A549 treated with CpdA at 1 μM for 4 hours (cell line): ENCODE results near the gene PTPN21. TPM values are rescaled to one million over a fixed set of nuclear protein-coding genes. Genes with fewer than 3 reads are reported as not detected.

Experiments
- total RNA-seq: library from RNA; stranded (reverse); fragments of 200-300 nt; extraction: Qiagen RNA extraction; gene quantifications from 5 replicates; pipeline ENCODE4 v1.2.3, GENCODE V29; 2022; ENCODE audit warnings: low read depth

PTPN21 gene
- 8.1 to 8.9 TPM (median 8.5 TPM) in 5 replicates for total RNA-seq

GRCh38 chr14:88554457-88555286 is at the start of gene PTPN21:
Gene PTPN21, minus strand, starts transcription at chr14:88555007. Its CDS starts 4,590 bp downstream, at chr14:88550417.

GRCh38 chr14:88562831-88563686 is 8.3 kb upstream of the PTPN21 start, which contains the start of gene ZC3H14:
Gene ZC3H14, plus strand, starts transcription at chr14:88563037. Its CDS starts 97 bp downstream, at chr14:88563134.

Other genes with a start within 250 kb of the PTPN21 start
- gene KCNK10, start 231.7 kb downstream of the PTPN21 start, total RNA-seq: not detected in 5 replicates
- gene SPATA7, start 169.3 kb downstream of the PTPN21 start, total RNA-seq: 3.1 to 4.8 TPM (median 4.5 TPM) in 5 replicates
- 58.7 to 66.0 TPM (median 65.4 TPM) in 5 replicates for gene ZC3H14, start 8.0 kb upstream of the PTPN21 start, total RNA-seq
- gene EML5, start 237.9 kb upstream of the PTPN21 start, total RNA-seq: 0.72 to 0.92 TPM (median 0.77 TPM) in 5 replicates